ENCODE measurements around the gene MARCHF11.

- TF ChIP-seq CTCF (IDR thresholded peaks at IDR 0.05) = no peak
- no peak for TF ChIP-seq POLR2A (IDR thresholded peaks at IDR 0.05)
Observed at GRCh38 chr5:16025681-16026080, 153.9 kb downstream of the MARCHF11 start.
